Coronary artery (tissue), 2 donors: ENCODE data around the gene FAM50B.
"Not testable (repeated sequence)": the region's sequence is repeated elsewhere in the genome, so short reads cannot be mapped to it uniquely, and the experiment has no call there.

Experiments used
- DNase-seq: peaks from one replicate; pipeline ENCODE4 v3.0.0-alpha.2; 2017; ENCODE audit warnings: low spot score
- H3K27ac ChIP-seq, 2 donors: fragments of 200-600 bp; sonication (generic); one replicate each; pipeline ENCODE4 v1.5.1; 2016 to 2019
- H3K4me3 ChIP-seq: fragments of 200-600 bp; sonication (generic); 2 replicates; pipeline ENCODE4 v1.5.1; 2016; ENCODE audit warnings: mild to moderate bottlenecking, moderate library complexity
- TF ChIP-seq, protein P1 (sequence below): fragments of 200-600 bp; sonication (generic); IDR thresholded peaks from one replicate; pipeline ENCODE4 v1.5.1; 2019; ENCODE audit warnings: antibody characterized with exemption

The FAM50B gene

DNA sequence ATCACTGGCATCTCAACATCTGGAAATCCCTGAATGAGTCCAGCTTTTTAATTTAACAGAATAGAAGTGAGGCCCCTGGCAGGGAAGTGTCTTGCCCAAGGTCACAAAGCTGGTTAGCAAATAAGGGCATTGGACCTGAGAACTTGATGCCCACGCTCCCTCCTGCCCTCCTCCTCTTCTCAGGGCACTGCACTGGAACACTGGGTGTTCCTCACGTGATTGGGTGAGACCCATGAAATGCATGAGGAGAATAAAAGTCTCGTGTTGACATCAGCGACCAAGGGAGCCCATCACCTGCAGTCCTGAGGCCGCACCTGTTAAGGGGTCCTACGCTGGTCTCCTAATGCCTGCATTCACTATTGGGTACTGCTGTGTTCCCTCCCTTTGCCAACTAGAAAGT, 7.4 kb downstream of the FAM50B start:
- Histone ChIP-seq H3K4me3 (no peak overlapping the region), H3K27ac (no peak overlapping the region)
- DNase-seq: no peak
- TF ChIP-seq, protein P1, sequence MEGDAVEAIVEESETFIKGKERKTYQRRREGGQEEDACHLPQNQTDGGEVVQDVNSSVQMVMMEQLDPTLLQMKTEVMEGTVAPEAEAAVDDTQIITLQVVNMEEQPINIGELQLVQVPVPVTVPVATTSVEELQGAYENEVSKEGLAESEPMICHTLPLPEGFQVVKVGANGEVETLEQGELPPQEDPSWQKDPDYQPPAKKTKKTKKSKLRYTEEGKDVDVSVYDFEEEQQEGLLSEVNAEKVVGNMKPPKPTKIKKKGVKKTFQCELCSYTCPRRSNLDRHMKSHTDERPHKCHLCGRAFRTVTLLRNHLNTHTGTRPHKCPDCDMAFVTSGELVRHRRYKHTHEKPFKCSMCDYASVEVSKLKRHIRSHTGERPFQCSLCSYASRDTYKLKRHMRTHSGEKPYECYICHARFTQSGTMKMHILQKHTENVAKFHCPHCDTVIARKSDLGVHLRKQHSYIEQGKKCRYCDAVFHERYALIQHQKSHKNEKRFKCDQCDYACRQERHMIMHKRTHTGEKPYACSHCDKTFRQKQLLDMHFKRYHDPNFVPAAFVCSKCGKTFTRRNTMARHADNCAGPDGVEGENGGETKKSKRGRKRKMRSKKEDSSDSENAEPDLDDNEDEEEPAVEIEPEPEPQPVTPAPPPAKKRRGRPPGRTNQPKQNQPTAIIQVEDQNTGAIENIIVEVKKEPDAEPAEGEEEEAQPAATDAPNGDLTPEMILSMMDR: no peak

DNA sequence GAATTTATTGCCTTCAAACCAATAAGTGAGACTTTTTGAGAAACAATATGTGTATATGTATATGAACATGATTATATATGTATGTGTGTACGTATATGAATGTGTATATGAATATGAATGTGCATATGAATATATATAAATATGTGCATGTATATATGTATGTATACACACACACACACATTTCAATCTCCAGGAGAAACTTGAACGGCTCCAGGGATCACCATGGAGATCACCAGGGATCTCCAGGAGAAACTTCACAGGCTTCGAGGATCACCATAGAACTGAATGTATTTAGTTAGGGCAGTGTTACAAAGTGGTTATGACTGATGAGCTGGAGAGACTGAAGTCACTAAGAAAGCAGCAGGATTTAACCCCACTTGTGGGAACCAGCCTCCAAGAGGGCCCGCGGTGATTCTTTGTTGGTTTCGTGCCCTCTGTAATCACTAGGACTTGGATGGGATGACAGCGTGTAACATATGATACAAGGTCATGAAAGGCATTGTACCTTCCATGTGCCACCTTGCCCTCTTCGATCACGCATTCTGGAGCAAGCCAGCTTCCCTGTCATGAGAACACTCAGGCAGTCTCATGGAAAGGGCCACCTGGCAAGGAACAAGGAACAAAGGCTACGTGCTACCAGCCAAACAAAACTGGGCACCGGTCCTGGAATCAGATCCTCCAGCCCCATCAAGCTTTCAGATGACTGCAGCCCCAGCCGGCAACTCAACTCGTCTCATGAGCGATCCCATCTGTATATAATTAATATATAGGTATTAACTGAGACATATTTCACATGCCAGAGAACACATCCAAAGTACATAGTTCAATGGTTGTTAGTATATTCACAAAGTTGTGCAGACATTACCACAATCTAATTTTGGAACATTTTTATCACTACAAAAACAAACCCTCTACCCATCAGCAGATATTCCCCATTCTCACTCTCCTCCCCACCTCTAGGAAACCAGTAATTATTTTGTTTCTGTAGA, 8.6 kb downstream of the FAM50B start:
- no peak for DNase-seq
- TF ChIP-seq, protein P1: no peak
- no peak overlapping the region for H3K27ac ChIP-seq
- H3K4me3 ChIP-seq: no peak overlapping the region

DNA sequence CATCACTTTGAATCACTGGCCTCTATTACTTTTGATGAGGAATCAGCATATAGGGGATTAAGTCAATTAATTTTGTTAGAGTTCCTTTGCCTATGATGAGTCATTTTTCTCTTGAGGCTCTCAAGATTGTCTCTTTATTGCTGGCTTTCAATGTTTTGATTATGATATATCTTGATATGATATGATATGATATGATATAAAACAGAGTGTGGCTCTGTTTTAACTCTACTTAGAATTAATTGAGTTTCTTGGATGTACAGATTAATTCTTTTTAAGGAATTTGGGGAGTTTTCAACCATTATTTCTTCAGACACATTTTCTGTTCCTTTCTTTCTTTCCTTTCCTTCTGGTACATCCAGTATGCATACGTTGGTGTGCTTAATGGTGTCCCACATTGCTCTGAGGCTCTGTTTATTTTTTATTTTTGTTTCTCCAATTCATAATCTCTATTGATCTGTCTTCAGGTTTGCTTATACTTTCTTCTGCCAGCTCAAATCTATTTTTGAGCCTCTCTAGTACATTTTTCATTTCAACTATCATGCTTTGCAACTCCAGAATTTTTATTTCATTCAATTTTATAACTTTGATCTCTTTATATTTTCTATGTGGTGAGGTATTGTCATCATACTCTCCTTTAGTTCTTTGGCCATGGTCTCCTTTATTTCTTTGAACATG, 10.8 kb downstream of the FAM50B start:
- DNase-seq: no peak
- no peak overlapping the region for H3K27ac ChIP-seq
- TF ChIP-seq, protein P1: no peak
- H3K4me3 ChIP-seq: no peak overlapping the region

DNA sequence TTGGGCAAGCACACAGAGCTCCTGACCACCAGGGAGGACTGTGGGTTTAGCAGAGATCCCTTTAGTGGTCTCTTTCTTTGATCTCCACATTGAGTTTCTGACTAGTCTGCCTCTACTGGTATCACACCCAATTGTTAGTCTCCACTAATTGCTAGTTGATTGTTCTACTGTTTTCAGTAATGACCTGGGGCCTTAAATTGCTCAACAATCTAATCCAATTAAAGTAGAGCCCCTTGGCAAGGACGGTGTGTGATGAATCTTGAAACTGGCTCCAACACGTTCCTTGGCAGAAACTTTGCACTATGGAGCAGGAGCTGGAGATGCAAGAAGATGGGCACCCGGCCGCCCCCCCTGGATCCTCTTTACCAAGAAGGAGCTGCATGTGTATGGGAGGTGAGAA, 12.3 kb downstream of the FAM50B start:
- DNase-seq: no peak
- H3K27ac ChIP-seq: no peak overlapping the region
- no peak overlapping the region for H3K4me3 ChIP-seq
- TF ChIP-seq, protein P1: no peak

DNA sequence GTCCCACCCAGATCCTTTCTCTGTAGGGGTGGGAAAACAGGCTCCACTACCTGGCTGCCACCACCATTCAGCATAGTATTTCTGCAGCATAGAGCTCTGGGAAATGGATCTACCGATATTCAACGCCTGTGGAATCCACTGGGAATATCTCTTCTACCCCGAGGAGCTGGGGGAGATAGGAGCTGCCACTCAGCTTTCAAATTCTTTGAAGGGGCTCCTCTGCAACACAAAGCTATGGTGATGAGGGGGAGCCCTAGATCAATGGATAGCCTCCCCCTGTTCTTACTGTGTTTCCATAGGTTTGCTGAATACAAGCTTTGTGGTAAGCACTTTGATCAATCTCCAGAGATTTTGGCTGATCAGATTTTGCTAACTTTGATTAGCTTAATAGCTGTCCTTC, 12.9 kb downstream of the FAM50B start:
- TF ChIP-seq, protein P1: no peak
- Histone ChIP-seq H3K27ac (no peak overlapping the region), H3K4me3 (no peak overlapping the region)
- DNase-seq: no peak

DNA sequence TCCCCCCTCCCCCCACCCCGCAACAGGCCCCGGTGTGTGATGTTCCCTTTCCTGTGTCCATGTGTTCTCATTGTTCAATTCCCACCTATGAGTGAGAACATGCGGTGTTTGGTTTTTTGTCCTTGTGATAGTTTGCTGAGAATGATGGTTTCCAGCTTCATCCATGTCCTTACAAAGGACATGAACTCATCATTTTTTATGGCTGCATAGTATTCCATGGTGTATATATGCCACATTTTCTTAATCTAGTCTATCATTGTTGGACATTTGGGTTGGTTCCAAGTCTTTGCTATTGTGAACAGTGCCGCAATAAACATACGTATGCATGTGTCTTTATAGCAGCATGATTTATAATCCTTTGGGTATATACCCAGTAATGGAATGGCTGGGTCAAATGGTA, 14.1 kb downstream of the FAM50B start:
- DNase-seq, H3K4me3 ChIP-seq, H3K27ac ChIP-seq: not testable (repeated sequence)

DNA sequence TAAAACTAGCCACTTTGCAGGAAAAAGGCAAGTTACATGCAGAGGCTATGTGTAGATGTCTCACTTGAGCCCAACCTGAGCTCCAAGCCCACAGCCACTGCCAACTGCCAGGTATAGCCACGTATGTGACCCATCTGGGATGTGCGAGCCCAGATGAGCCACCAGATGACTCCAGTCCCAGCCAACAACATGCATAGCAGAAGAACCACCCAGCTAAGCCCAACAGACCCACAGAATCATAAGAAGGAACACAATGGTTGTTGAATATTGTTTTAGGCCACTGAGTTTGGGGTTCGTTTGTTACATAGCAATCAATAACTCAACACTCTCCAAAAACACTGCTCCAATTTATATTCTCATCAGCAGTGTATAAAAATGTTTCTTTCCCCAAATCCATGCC, 16.3 kb downstream of the FAM50B start:
- Histone ChIP-seq H3K27ac (no peak overlapping the region), H3K4me3 (no peak overlapping the region)
- TF ChIP-seq, protein P1: no peak
- DNase-seq: no peak
